H1 (cell line): ENCODE results near the gene TCF4. TPM values are rescaled to one million over a fixed set of nuclear protein-coding genes. Genes with fewer than 3 reads are reported as not detected.

Experiments used
- CTCF ChIA-PET: fragments of 300-600 bp; sonication (Branson Sonifier 250); formaldehyde crosslinking; loops from one replicate; lab custom pipeline; 2021; ENCODE audit not compliant: partially characterized antibody; lab: Charles Lee
- POLR2A ChIA-PET: fragments of 300-600 bp; sonication (Branson Sonifier 250); formaldehyde crosslinking; loops from one replicate; lab custom pipeline; 2021; ENCODE audit warnings: inconsistent platforms; ENCODE audit not compliant: partially characterized antibody; lab: Charles Lee
- DNase-seq, 2 experiments: peaks; one replicate each; pipeline versions ENCODE4 v3.0.0 to v3.0.0-alpha.2; 2010 to 2022; ENCODE audit warnings: low spot score in 2 of 2, low read depth in 1 of 2, mixed read lengths in 1 of 2
- FAIRE-seq: peaks from 2 replicates; lab custom pipeline; 2011; peaks lifted over from hg19 to GRCh38; lab: Jason Lieb, UNC
- H2AFZ ChIP-seq: 2 replicates; pipeline ENCODE4 v1.8.1; 2012; ENCODE audit warnings: low read length, inconsistent platforms
- H2AK5ac ChIP-seq: 2 replicates; pipeline ENCODE4 v1.6.1; 2013; ENCODE audit warnings: low read depth, low read length
- H2BK120ac ChIP-seq: replicated peaks from 2 replicates; pipeline ENCODE3; 2013; ENCODE audit warnings: low read depth, low read length, inconsistent platforms
- H2BK12ac ChIP-seq: 2 replicates; pipeline ENCODE4 v1.6.1; 2013; ENCODE audit warnings: low read depth, low read length
- H2BK15ac ChIP-seq: 2 replicates; pipeline ENCODE4 v1.6.1; 2013; ENCODE audit warnings: low read length
- H2BK20ac ChIP-seq: 2 replicates; pipeline ENCODE4 v1.6.1; 2013; ENCODE audit warnings: low read length
- H2BK5ac ChIP-seq: 2 replicates; pipeline ENCODE4 v1.6.1; 2013; ENCODE audit warnings: low read depth, low read length
- H3K14ac ChIP-seq: 2 replicates; pipeline ENCODE4 v1.6.1; 2013; ENCODE audit warnings: inconsistent platforms; ENCODE audit not compliant: insufficient read length
- H3K18ac ChIP-seq: 2 replicates; pipeline ENCODE4 v1.6.1; 2013; ENCODE audit warnings: low read length; ENCODE audit errors: extremely low read depth
- H3K23ac ChIP-seq: 2 replicates; pipeline ENCODE4 v1.6.1; 2013; ENCODE audit warnings: inconsistent platforms; ENCODE audit not compliant: insufficient read length
- H3K23me2 ChIP-seq: 2 replicates; pipeline ENCODE4 v1.6.1; 2013; ENCODE audit warnings: low read depth, low read length
- H3K27ac ChIP-seq: 2 replicates; pipeline ENCODE4 v1.6.1; 2011; ENCODE audit warnings: low read depth, low read length, inconsistent platforms
- H3K27me3 ChIP-seq, 4 experiments: replicated peaks in 1 of 4; 1 replicate in 1 of 4; 2 replicates in 3 of 4; pipeline versions ENCODE4 v1.6.1 to v1.8.1; 2011 to 2013; ENCODE audit warnings: low read length in 3 of 4, mild to moderate bottlenecking in 3 of 4, inconsistent platforms in 2 of 4, mixed read lengths in 2 of 4, moderate library complexity in 1 of 4; ENCODE audit not compliant: control insufficient read depth in 3 of 4, insufficient read depth in 3 of 4; ENCODE audit errors: extremely low read depth in 1 of 4
- H3K36me3 ChIP-seq, 4 experiments: 2 replicates each; pipeline versions ENCODE4 v1.6.1 to v1.8.1; 2011 to 2013; ENCODE audit warnings: mild to moderate bottlenecking in 4 of 4, low read length in 3 of 4, moderate library complexity in 2 of 4, control low read depth in 1 of 4, inconsistent platforms in 1 of 4; ENCODE audit not compliant: insufficient read depth in 4 of 4, control insufficient read depth in 2 of 4
- H3K4ac ChIP-seq: replicated peaks from 2 replicates; pipeline ENCODE3; 2013; ENCODE audit warnings: low read length, low read depth, mixed read lengths, inconsistent platforms; ENCODE audit not compliant: insufficient read length
- H3K4me1 ChIP-seq, 4 experiments: replicated peaks in 1 of 4; 1 replicate in 1 of 4; 2 replicates in 3 of 4; pipeline versions ENCODE4 v1.6.1 to v1.8.1; 2011 to 2013; ENCODE audit warnings: low read length in 3 of 4, inconsistent platforms in 2 of 4, mixed read lengths in 1 of 4; ENCODE audit not compliant: insufficient read depth in 4 of 4, control insufficient read depth in 3 of 4
- H3K4me2 ChIP-seq, 2 experiments: 2 replicates each; pipeline versions ENCODE4 v1.6.1 to v1.8.1; 2011 to 2013; ENCODE audit warnings: low read depth in 2 of 2, low read length in 2 of 2, control low read depth in 1 of 2, inconsistent platforms in 1 of 2, mild to moderate bottlenecking in 1 of 2; ENCODE audit not compliant: insufficient read depth in 1 of 2
- H3K4me3 ChIP-seq, 4 experiments: fragments of 200-600, 300-600 bp in 1 of 4; sonication (generic), shearing (Covaris generic), sonication (Bioruptor Twin) in 1 of 4; 2 replicates each; pipeline versions ENCODE4 v1.5.1 to v1.8.1; 2011 to 2016; ENCODE audit warnings: low read length in 4 of 4, low read depth in 3 of 4, control low read depth in 2 of 4, inconsistent platforms in 2 of 4, mild to moderate bottlenecking in 2 of 4, mixed read lengths in 1 of 4, moderate library complexity in 1 of 4; ENCODE audit not compliant: insufficient read depth in 2 of 4; ENCODE audit errors: extremely low read depth in 1 of 4
- H3K56ac ChIP-seq: replicated peaks from 2 replicates; pipeline ENCODE3; 2013; ENCODE audit warnings: low read depth, mild to moderate bottlenecking, mixed read lengths, low read length, inconsistent platforms; ENCODE audit not compliant: insufficient read length
- H3K79me1 ChIP-seq: 2 replicates; pipeline ENCODE4 v1.6.1; 2013; ENCODE audit warnings: low read depth, low read length, control low read depth
- H3K79me2 ChIP-seq, 2 experiments: 2 replicates each; pipeline versions ENCODE4 v1.6.1 to v1.8.1; 2012 to 2013; ENCODE audit warnings: low read length in 2 of 2, mild to moderate bottlenecking in 2 of 2, inconsistent platforms in 1 of 2; ENCODE audit not compliant: insufficient read depth in 2 of 2, control insufficient read depth in 1 of 2
- H3K9ac ChIP-seq, 4 experiments: replicated peaks in 1 of 4; 1 replicate in 1 of 4; 2 replicates in 3 of 4; pipeline versions ENCODE4 v1.6.1 to v1.8.1; 2011 to 2013; ENCODE audit warnings: low read depth in 3 of 4, low read length in 3 of 4, control low read depth in 2 of 4, mild to moderate bottlenecking in 2 of 4, moderate library complexity in 2 of 4, inconsistent platforms in 1 of 4; ENCODE audit errors: extremely low read depth in 1 of 4
- H3K9me3 ChIP-seq, 2 experiments: 2 replicates each; pipeline versions ENCODE4 v1.6.1 to v1.8.1; 2012 to 2013; ENCODE audit warnings: mild to moderate bottlenecking in 2 of 2, moderate library complexity in 2 of 2, control low read depth in 1 of 2, inconsistent platforms in 1 of 2, low read depth in 1 of 2, low read length in 1 of 2, mixed read lengths in 1 of 2; ENCODE audit not compliant: insufficient read depth in 2 of 2
- H4K20me1 ChIP-seq, 2 experiments: replicated peaks in 1 of 2; 2 replicates each; pipeline versions ENCODE3 to v1.8.1; 2011 to 2013; ENCODE audit warnings: inconsistent platforms in 2 of 2, low read length in 2 of 2, mild to moderate bottlenecking in 1 of 2; ENCODE audit not compliant: insufficient read depth in 2 of 2, control insufficient read depth in 1 of 2
- H4K5ac ChIP-seq: 2 replicates; pipeline ENCODE4 v1.6.1; 2013; ENCODE audit warnings: low read length, low read depth, mixed read lengths, inconsistent platforms; ENCODE audit not compliant: insufficient read length
- H4K8ac ChIP-seq: 2 replicates; pipeline ENCODE4 v1.8.0; 2013; ENCODE audit warnings: mild to moderate bottlenecking, moderate library complexity, low read length, inconsistent platforms; ENCODE audit not compliant: insufficient read depth; ENCODE audit errors: extremely low read depth
- H4K91ac ChIP-seq: replicated peaks from 2 replicates; pipeline ENCODE3; 2013; ENCODE audit warnings: low read length, mixed read lengths, inconsistent platforms; ENCODE audit not compliant: insufficient read length
- CHD1 ChIP-seq: IDR thresholded peaks from 2 replicates; pipeline ENCODE4 v1.6.1; 2012; ENCODE audit warnings: low read depth, low read length, improper control_type of control experiment
- EP300 ChIP-seq, 2 experiments: IDR thresholded peaks; 1 replicate in 1 of 2; 2 replicates in 1 of 2; pipeline ENCODE4 v1.6.1; 2011 to 2012; ENCODE audit warnings: low read depth in 2 of 2, low read length in 2 of 2, mild to moderate bottlenecking in 2 of 2, borderline replicate concordance in 1 of 2, inconsistent platforms in 1 of 2, moderate library complexity in 1 of 2
- RNF2 ChIP-seq: fragments of 200-900, 300-1000 bp; sonication (generic); IDR thresholded peaks from 2 replicates; pipeline ENCODE4 v1.7.1; 2016; ENCODE audit warnings: borderline replicate concordance, low read depth, mild to moderate bottlenecking, antibody characterized with exemption, low read length; ENCODE audit not compliant: poor library complexity, severe bottlenecking; ENCODE audit errors: missing control alignments
- SP2 ChIP-seq: IDR thresholded peaks from 2 replicates; pipeline ENCODE4 v1.6.1; 2012; ENCODE audit warnings: mild to moderate bottlenecking, low read length, inconsistent platforms
- WGBS, 2 experiments: shearing (Covaris generic) in 1 of 2; methylation state at CpG; one replicate each; pipeline versions ENCODE4 v1.1.6 to v1.1.7; 2013 to 2015; ENCODE audit warnings: low lambda C conversion rate in 2 of 2, mixed read lengths in 2 of 2, inconsistent platforms in 1 of 2, low coverage in 1 of 2, missing lambda C conversion rate in 1 of 2; ENCODE audit not compliant: insufficient replicate concordance in 2 of 2, insufficient coverage in 1 of 2, insufficient read length in 1 of 2; ENCODE audit errors: extremely low coverage in 1 of 2, missing lambda C conversion rate in 1 of 2; 5-methylcytosine and 5-hydroxymethylcytosine counted together
- polyA plus RNA-seq, 7 experiments: library from polyadenylated mRNA; depleted of rRNA in 3 of 7; stranded (reverse) in 5 of 7; unstranded in 2 of 7; fragments of >200 nt in 5 of 7; fragments of 200-250 nt in 2 of 7; gene quantifications; 1 replicate in 5 of 7; 2 replicates in 1 of 7; 4 replicates in 1 of 7; pipeline versions ENCODE4 v1.2.1 to v1.2.3, GENCODE V29; 2011 to 2013; ENCODE audit warnings: missing spikeins in 2 of 7, mixed read lengths in 2 of 7
- total RNA-seq: library from RNA; stranded (reverse); fragmentation: NEBNext Ultra II Directional; extraction: Animal tissue kit (Norgen Biotek cat#: 25700); gene quantifications from 2 replicates; pipeline ENCODE4 v1.2.1, GENCODE V29; 2021

The TCF4 gene
- total and polyA plus RNA-seq, 2 of the 8 experiments (the other 6 are each of a cell fraction or from before 2014, with no cell fraction given) = 59.3 to 118 TPM

GRCh38 chr18:55461848-55462247 is 126.1 kb downstream of the TCF4 start:
- peaks cover 6% of the 10 kb centered on the region; the same call in 1 of the 2 replicates for H3K79me1 ChIP-seq
- H4K8ac ChIP-seq = no peak overlapping the region
- no peak overlapping the region for H3K27ac ChIP-seq
- H3K27me3 ChIP-seq = no peaks in the 10 kb centered on the region
- H2BK120ac ChIP-seq = no peak overlapping the region
- no peak overlapping the region for H2AK5ac ChIP-seq
- H4K5ac ChIP-seq = no peak overlapping the region
- peaks cover 0 to 4% of the 10 kb centered on the region in 2 experiments for H4K20me1 ChIP-seq
- FAIRE-seq = no peak
- no peak overlapping the region for H4K91ac ChIP-seq
- H3K79me2 ChIP-seq = peaks cover 0 to 86% of the 10 kb centered on the region in 2 experiments; a peak in 3 of 4 replicates
- WGBS, 2 experiments = 89% methylated on average over 4 of the region's 4 CpGs; no CpG with 5 or more reads in 1 of the 2 experiments
- H3K23ac ChIP-seq = no peak overlapping the region
- no peak overlapping the region for H2AFZ ChIP-seq
- no peak overlapping the region for H3K9ac ChIP-seq
- no peak overlapping the region for H3K4ac ChIP-seq
- TF ChIP-seq EP300 (IDR thresholded peaks at IDR 0.05; ENCODE audit: borderline replicate concordance in 1 of 2, low read depth in 2 of 2, low read length in 2 of 2) (no peak), CHD1 (no peak), RNF2 (no peak), SP2 (no peak)
- TF ChIP-seq, all 59 proteins: peak for 0
- Histone ChIP-seq H3K14ac (no peak overlapping the region), H3K36me3 (peaks cover 2 to 18% (median 4%) of the 10 kb centered on the region in 4 experiments; a peak in 3 of 8 replicates), H2BK5ac (no peak overlapping the region), H3K4me3 (no peak overlapping the region), H3K56ac (no peak overlapping the region), H2BK12ac (no peak overlapping the region), H3K18ac (no peak overlapping the region), H2BK20ac (no peak overlapping the region), H3K4me2 (no peak overlapping the region), H3K23me2 (no peaks in the 10 kb centered on the region), H3K9me3 (no peaks in the 10 kb centered on the region), H2BK15ac (no peak overlapping the region), H3K4me1 (peaks cover 3 to 10% (median 9%) of the 10 kb centered on the region in 4 experiments)
- DNase-seq = no peak
- ChIA-PET POLR2A (no interaction called here), CTCF (interaction anchor here (1.0 to 1.5 kb wide), 3 partner anchors 12 to 46 kb away, joined by 3 read pairs; no protein-coding TSS in a partner anchor)
